Measurements from ENCODE around the gene STAC. TPM values are rescaled to one million over a fixed set of nuclear protein-coding genes. Genes with fewer than 3 reads are reported as not detected.

STAC gene
- polyA plus RNA-seq, 1 donor: 1.8 TPM

DNA sequence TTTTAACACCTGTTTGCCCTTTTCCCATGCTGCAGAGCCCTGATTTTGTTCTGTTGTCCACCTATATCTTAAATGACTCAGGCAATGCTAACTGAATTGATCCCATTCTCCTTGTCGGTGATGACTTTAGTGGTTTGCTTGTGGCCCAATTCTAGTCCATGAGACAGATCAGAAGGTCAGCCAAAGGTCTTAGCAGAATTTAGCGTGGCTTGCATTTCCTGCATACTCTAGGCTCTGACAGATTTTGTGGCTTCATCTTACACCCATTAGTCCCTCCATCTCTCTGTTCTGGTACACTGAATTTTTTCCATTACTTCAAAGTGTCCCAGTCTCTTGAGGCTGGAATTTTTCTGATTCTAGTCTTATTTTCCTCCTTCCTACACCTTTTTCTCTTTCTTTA lies 161.9 kb downstream of the STAC start:
- H3K4me1 ChIP-seq (ENCODE audit: control insufficient read depth, insufficient read depth, low read length): no peaks in the 10 kb centered on the region
- no peaks in the 10 kb centered on the region for H3K36me3 ChIP-seq (ENCODE audit: control insufficient read depth, insufficient read depth, low read length)

DNA sequence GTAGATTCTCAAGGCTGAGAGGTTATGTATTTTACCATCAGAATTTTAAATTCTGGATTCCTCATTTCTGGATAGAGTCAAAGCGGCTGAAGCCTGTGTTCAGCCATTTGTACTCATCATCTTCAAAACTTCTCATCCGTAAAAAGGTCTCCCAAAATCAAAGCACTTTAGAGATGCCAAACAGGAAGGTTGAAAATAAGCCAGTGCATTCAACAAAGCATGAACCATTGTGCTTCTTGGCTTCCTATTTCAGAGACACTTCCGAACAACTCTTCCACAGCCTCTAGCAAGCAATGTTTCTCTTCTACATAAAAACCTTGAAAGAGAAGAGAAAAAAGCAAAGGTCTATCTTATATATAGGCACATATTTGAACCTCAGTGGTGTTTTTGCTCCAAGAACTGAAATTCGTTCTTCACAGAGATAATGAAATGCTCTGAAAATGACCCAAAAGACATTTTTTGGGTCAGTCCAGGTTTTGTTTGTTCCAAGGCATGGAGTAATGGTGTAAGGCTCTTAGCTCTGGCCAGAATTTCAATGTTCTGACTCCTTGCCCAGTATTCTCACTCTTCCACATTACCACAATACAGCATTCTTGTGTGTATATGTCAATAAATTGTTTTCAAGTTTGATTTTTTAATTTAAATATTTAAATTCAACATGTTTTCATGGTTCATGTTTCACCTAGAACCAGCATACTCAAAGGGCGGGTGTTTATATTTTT lies 163.1 kb downstream of the STAC start:
- WGBS (ENCODE audit: insufficient coverage, low lambda C conversion rate): 100% methylated on average over 2 of the region's 5 CpGs
- H3K36me3 ChIP-seq (ENCODE audit: control insufficient read depth, insufficient read depth, low read length): no peaks in the 10 kb centered on the region
- no peak overlapping the region for H3K4me3 ChIP-seq (ENCODE audit: low read length)
- H3K27me3 ChIP-seq (ENCODE audit: control insufficient read depth, insufficient read depth, low read length): no peaks in the 10 kb centered on the region
- no peak for DNase-seq
- no peaks in the 10 kb centered on the region for H3K9me3 ChIP-seq (ENCODE audit: control insufficient read depth, low read depth, low read length)
- H3K4me1 ChIP-seq (ENCODE audit: control insufficient read depth, insufficient read depth, low read length): no peaks in the 10 kb centered on the region
- H3K27ac ChIP-seq (ENCODE audit: low read length): no peak overlapping the region

More for the DNA sequence above, 161.9 kb downstream of the STAC start:
- WGBS (ENCODE audit: insufficient coverage, low lambda C conversion rate): no CpG with 5 or more reads among the region's 2 CpGs
- Histone ChIP-seq H3K9me3 (ENCODE audit: control insufficient read depth, low read depth, low read length) (no peaks in the 10 kb centered on the region), H3K27me3 (ENCODE audit: control insufficient read depth, insufficient read depth, low read length) (no peaks in the 10 kb centered on the region), H3K4me3 (ENCODE audit: low read length) (no peak overlapping the region), H3K27ac (ENCODE audit: low read length) (no peak overlapping the region)
- DNase-seq: no peak

DNA sequence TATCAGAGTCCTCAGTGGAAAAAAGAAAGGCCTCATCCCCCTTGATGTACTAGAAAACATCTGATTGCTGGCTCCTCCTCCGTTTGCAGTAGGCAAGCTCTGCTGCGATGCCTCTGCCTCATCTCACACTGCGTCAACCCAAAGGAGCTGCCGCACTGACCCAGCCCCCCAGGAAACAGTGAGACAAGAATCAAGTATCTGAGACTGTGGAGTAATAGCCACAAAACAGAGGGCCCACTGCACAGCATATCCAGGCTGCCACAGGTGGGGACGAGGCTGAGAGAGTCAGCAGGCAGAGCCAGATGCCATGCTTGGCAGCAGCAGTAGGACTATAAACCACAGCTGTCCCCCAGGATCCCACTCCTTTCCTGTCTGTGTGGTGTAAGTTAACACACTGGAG lies 165.9 kb downstream of the STAC start:
- Histone ChIP-seq H3K27me3 (ENCODE audit: control insufficient read depth, insufficient read depth, low read length) (no peaks in the 10 kb centered on the region), H3K4me3 (ENCODE audit: low read length) (no peak overlapping the region), H3K27ac (ENCODE audit: low read length) (no peak overlapping the region), H3K9me3 (ENCODE audit: control insufficient read depth, low read depth, low read length) (no peaks in the 10 kb centered on the region), H3K4me1 (ENCODE audit: control insufficient read depth, insufficient read depth, low read length) (no peaks in the 10 kb centered on the region), H3K36me3 (ENCODE audit: control insufficient read depth, insufficient read depth, low read length) (no peaks in the 10 kb centered on the region)
- DNase-seq: no peak
- WGBS (ENCODE audit: insufficient coverage, low lambda C conversion rate): no CpG with 5 or more reads among the region's 5 CpGs

DNA sequence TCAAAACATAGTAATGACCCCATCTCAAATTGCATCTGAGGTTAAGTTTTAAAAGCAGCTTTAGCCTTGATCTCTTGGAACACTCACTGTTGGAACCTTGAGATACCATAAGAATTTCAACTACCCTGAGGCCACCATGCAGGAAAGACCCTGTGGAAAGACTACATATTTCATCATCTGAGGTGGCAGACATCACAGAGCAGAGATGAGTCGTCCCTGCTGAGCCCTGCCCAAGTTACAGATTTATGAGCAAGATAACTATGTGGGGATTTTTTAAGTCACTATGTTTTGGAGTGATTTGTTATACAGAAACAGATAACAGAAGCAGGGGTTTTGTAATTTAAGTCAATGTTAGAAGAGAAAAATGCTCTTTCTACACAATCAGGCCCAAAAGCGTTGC lies 168.4 kb downstream of the STAC start:
- Histone ChIP-seq H3K27ac (ENCODE audit: low read length) (no peak overlapping the region), H3K9me3 (ENCODE audit: control insufficient read depth, low read depth, low read length) (no peaks in the 10 kb centered on the region), H3K27me3 (ENCODE audit: control insufficient read depth, insufficient read depth, low read length) (no peaks in the 10 kb centered on the region), H3K4me1 (ENCODE audit: control insufficient read depth, insufficient read depth, low read length) (no peaks in the 10 kb centered on the region), H3K36me3 (ENCODE audit: control insufficient read depth, insufficient read depth, low read length) (no peaks in the 10 kb centered on the region), H3K4me3 (ENCODE audit: low read length) (no peak overlapping the region)
- WGBS (ENCODE audit: insufficient coverage, low lambda C conversion rate): no CpG with 5 or more reads among the region's 2 CpGs
- no peak for DNase-seq

DNA sequence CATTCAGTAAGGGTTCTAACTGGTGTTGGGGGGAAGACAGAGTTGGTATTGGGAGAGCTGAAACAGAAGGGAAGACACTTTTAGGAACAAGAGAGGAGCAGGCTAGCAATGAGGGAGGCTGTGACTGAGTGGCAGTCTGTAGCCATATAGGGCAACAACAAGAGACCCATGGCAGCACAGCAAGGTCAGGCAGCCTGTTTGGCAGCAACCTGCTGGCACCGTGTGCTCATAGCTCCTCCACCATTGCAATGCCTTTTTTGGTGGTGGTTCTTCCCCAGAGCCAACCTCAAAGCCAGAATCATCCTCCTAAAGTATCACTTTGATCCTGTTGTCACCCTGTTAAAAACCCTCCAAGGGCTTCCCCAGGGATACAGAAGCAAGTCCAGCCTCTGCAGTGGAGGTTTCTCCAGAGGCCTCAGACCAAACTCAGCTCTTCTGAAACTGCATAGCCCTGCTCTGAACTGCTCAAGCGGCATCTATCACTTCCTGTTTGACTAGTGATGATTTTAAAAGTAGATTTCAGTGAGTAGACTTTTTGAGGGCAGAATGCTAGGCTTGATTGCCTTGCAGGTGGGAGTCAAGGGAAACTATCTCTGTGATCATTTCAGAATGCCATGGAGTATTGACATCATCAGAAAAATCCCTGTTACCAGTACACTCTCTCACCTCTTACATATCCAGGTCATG lies 176.9 kb downstream of the STAC start:
- no peaks in the 10 kb centered on the region for H3K36me3 ChIP-seq (ENCODE audit: control insufficient read depth, insufficient read depth, low read length)
- no peak overlapping the region for H3K27ac ChIP-seq (ENCODE audit: low read length)
- H3K9me3 ChIP-seq (ENCODE audit: control insufficient read depth, low read depth, low read length): no peaks in the 10 kb centered on the region
- DNase-seq: no peak
- H3K4me1 ChIP-seq (ENCODE audit: control insufficient read depth, insufficient read depth, low read length): no peaks in the 10 kb centered on the region
- no CpG with 5 or more reads among the region's 2 CpGs for WGBS (ENCODE audit: insufficient coverage, low lambda C conversion rate)
- no peaks in the 10 kb centered on the region for H3K27me3 ChIP-seq (ENCODE audit: control insufficient read depth, insufficient read depth, low read length)
- no peak overlapping the region for H3K4me3 ChIP-seq (ENCODE audit: low read length)

DNA sequence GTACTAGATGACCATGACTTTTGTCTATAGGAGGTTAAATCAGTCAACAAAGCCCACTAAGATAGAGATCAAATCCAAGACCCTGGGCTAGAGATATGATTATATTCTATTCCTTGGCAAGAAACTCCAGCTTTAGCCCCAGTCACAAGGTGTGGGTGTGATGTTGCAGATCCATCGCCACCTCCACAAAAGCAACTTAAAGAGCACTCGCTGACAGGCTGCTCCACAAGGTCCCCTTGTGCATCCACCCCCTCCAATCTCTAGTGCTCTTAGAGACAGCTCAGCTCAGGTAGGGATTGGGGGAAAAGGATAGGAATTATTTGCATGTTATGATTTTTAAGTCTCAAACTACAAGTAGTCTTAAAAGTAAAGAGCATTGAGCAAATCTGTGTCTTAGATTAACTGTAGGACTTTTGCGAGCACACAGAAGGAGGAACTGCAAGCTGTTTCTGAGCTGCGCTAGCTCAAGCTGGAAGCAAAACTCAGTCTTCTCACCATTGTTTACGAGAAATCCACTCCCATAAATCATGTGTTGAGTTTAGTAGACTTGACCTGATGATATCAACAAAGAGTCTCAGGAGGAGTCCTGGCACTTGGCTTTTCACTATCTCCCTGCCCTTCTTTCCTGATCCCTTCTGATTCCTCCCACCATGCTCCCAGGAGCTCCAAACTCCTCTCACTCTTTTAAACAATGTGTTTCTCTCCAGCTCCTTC lies 177.6 kb downstream of the STAC start:
- Histone ChIP-seq H3K4me3 (ENCODE audit: low read length) (no peak overlapping the region), H3K36me3 (ENCODE audit: control insufficient read depth, insufficient read depth, low read length) (no peaks in the 10 kb centered on the region), H3K27me3 (ENCODE audit: control insufficient read depth, insufficient read depth, low read length) (no peaks in the 10 kb centered on the region), H3K27ac (ENCODE audit: low read length) (no peak overlapping the region), H3K4me1 (ENCODE audit: control insufficient read depth, insufficient read depth, low read length) (no peaks in the 10 kb centered on the region), H3K9me3 (ENCODE audit: control insufficient read depth, low read depth, low read length) (no peaks in the 10 kb centered on the region)
- no peak for DNase-seq
- WGBS (ENCODE audit: insufficient coverage, low lambda C conversion rate): no CpG with 5 or more reads among the region's 5 CpGs

DNA sequence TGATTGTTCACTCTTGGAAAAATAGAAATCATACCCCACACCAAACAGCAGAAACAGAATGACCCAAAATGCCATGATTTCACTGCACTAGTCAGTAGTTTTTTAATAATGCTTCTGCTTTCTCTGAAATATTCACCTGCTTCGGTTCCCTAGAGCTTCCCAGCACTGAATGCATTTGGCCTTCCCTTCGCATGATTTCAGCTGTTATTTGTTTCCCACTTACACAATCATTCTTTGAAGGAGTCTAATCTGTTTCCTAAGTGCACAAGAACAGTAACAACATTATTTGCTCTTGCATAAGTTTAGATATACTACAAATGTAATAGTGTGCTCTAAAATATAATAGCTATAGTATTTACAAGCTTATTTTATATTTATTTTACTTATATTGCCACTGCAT lies 178.7 kb downstream of the STAC start:
- Histone ChIP-seq H3K4me1 (ENCODE audit: control insufficient read depth, insufficient read depth, low read length) (no peaks in the 10 kb centered on the region), H3K27ac (ENCODE audit: low read length) (no peak overlapping the region), H3K36me3 (ENCODE audit: control insufficient read depth, insufficient read depth, low read length) (no peaks in the 10 kb centered on the region), H3K4me3 (ENCODE audit: low read length) (no peak overlapping the region), H3K9me3 (ENCODE audit: control insufficient read depth, low read depth, low read length) (no peaks in the 10 kb centered on the region), H3K27me3 (ENCODE audit: control insufficient read depth, insufficient read depth, low read length) (no peaks in the 10 kb centered on the region)
- no CpG with 5 or more reads among the region's 2 CpGs for WGBS (ENCODE audit: insufficient coverage, low lambda C conversion rate)
- DNase-seq: no peak

DNA sequence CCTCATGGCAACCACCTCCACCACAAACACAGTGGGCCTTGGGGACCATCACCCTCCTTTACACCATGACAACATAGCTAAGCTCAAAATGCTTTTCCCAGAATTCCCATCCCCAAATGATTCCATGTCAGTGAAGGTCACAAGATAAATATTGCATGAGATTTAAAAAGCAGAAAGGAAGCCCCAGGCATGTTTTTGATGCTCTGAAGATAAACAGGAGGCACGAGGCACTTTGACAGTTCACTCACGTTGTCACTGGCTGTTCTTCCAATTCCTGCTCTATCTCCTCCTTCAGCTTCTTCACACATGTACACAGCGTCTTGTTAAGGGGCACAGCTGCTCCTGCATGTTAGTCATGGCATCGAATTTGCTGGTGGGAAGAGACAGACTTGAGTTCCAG lies 180.4 kb downstream of the STAC start:
- H3K36me3 ChIP-seq (ENCODE audit: control insufficient read depth, insufficient read depth, low read length): no peaks in the 10 kb centered on the region
- DNase-seq: no peak
- no peak overlapping the region for H3K27ac ChIP-seq (ENCODE audit: low read length)
- H3K4me3 ChIP-seq (ENCODE audit: low read length): no peak overlapping the region
- no peaks in the 10 kb centered on the region for H3K9me3 ChIP-seq (ENCODE audit: control insufficient read depth, low read depth, low read length)
- 100% methylated on average over 1 of the region's 4 CpGs for WGBS (ENCODE audit: insufficient coverage, low lambda C conversion rate)
- H3K27me3 ChIP-seq (ENCODE audit: control insufficient read depth, insufficient read depth, low read length): no peaks in the 10 kb centered on the region
- no peaks in the 10 kb centered on the region for H3K4me1 ChIP-seq (ENCODE audit: control insufficient read depth, insufficient read depth, low read length)

DNA sequence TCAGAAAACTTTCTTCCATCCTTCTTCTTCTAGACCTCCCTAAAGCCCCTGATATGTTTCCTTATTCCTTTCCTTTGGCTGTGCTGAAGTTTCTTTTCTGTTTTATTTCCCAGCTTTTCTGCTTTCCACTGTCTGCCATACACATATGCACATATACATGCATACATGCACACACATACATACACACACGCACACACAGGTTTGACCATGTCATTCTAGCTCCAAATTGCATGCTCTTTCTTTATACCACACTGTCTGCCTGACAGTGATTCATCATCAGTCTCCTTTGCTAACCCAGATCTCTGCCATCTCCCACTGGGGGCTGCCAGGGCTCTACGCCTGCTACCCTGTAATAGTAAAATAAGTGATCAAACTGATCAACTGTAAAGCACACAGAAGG lies 181.3 kb downstream of the STAC start:
- no peak for DNase-seq
- no CpG with 5 or more reads among the region's 2 CpGs for WGBS (ENCODE audit: insufficient coverage, low lambda C conversion rate)
- no peaks in the 10 kb centered on the region for H3K36me3 ChIP-seq (ENCODE audit: control insufficient read depth, insufficient read depth, low read length)
- no peaks in the 10 kb centered on the region for H3K9me3 ChIP-seq (ENCODE audit: control insufficient read depth, low read depth, low read length)
- no peak overlapping the region for H3K27ac ChIP-seq (ENCODE audit: low read length)
- no peaks in the 10 kb centered on the region for H3K4me1 ChIP-seq (ENCODE audit: control insufficient read depth, insufficient read depth, low read length)
- H3K4me3 ChIP-seq (ENCODE audit: low read length): no peak overlapping the region
- H3K27me3 ChIP-seq (ENCODE audit: control insufficient read depth, insufficient read depth, low read length): no peaks in the 10 kb centered on the region

DNA sequence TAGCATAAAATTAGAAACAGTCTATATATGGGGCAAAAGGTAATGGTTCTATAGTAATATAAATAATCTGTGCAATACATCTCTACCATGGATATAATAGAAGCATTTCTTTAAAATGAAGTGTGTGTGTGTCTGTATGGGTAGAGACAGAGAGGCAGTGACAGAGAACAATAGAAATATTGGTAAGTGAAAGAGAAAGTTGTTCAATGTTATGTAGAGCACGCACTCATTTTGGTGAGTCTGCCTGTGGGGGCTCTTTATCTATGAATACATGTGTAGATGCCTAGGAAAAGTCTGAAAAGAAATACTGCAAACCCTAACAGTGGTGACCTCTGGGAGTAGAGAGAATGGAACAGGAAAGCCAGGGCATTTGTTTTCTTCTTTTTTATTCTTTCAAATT lies 182.6 kb downstream of the STAC start:
- H3K4me3 ChIP-seq (ENCODE audit: low read length): no peak overlapping the region
- no peaks in the 10 kb centered on the region for H3K27me3 ChIP-seq (ENCODE audit: control insufficient read depth, insufficient read depth, low read length)
- no peak for DNase-seq
- H3K4me1 ChIP-seq (ENCODE audit: control insufficient read depth, insufficient read depth, low read length): no peaks in the 10 kb centered on the region
- WGBS (ENCODE audit: insufficient coverage, low lambda C conversion rate): no CpG with 5 or more reads among the region's 1 CpG
- H3K36me3 ChIP-seq (ENCODE audit: control insufficient read depth, insufficient read depth, low read length): no peaks in the 10 kb centered on the region
- no peak overlapping the region for H3K27ac ChIP-seq (ENCODE audit: low read length)
- no peaks in the 10 kb centered on the region for H3K9me3 ChIP-seq (ENCODE audit: control insufficient read depth, low read depth, low read length)
